ENCODE results near the gene BAMBI. TPM values are rescaled to one million over a fixed set of nuclear protein-coding genes. Genes with fewer than 3 reads are reported as not detected.

The BAMBI gene
- total RNA-seq, 1 donor from 2014 or later, result 5.8 TPM

GRCh38 chr10:28679581-28680357, 2.4 kb downstream of the BAMBI start:
- Mint-ChIP-seq H3K4me1 (ENCODE audit: low read depth, unreplicated experiment) (peaks cover 30% of the 10 kb centered on the region), H3K9me3 (ENCODE audit: unreplicated experiment) (peaks cover 3% of the 10 kb centered on the region), H3K27ac (ENCODE audit: unreplicated experiment) (no peak overlapping the region), H3K27me3 (ENCODE audit: unreplicated experiment) (peaks cover 8% of the 10 kb centered on the region), H3K36me3 (ENCODE audit: unreplicated experiment) (no peaks in the 10 kb centered on the region), H3K4me3 (ENCODE audit: unreplicated experiment) (peak overlapping the region; percentile 85)
- no peak for DNase-seq
- peak; percentile 41 for TF ChIP-seq CTCF (IDR thresholded peaks at IDR 0.05; ENCODE audit: partially characterized antibody, unreplicated experiment)

GRCh38 chr10:28680358-28680752, 3.0 kb downstream of the BAMBI start:
- Mint-ChIP-seq H3K27ac (ENCODE audit: unreplicated experiment) (no peak overlapping the region), H3K4me1 (ENCODE audit: low read depth, unreplicated experiment) (peaks cover 26% of the 10 kb centered on the region), H3K4me3 (ENCODE audit: unreplicated experiment) (peak overlapping the region; percentile 85), H3K9me3 (ENCODE audit: unreplicated experiment) (peaks cover 3% of the 10 kb centered on the region), H3K27me3 (ENCODE audit: unreplicated experiment) (peaks cover 8% of the 10 kb centered on the region), H3K36me3 (ENCODE audit: unreplicated experiment) (no peaks in the 10 kb centered on the region)
- no peak for DNase-seq
- TF ChIP-seq CTCF (IDR thresholded peaks at IDR 0.05; ENCODE audit: partially characterized antibody, unreplicated experiment), result no peak

- Mint-ChIP-seq H3K27ac (ENCODE audit: unreplicated experiment) (no peak overlapping the region), H3K9me3 (ENCODE audit: unreplicated experiment) (peaks cover 3% of the 10 kb centered on the region), H3K4me3 (ENCODE audit: unreplicated experiment) (peak overlapping the region; percentile 76), H3K27me3 (ENCODE audit: unreplicated experiment) (peaks cover 8% of the 10 kb centered on the region), H3K4me1 (ENCODE audit: low read depth, unreplicated experiment) (peaks cover 26% of the 10 kb centered on the region), H3K36me3 (ENCODE audit: unreplicated experiment) (no peaks in the 10 kb centered on the region)
- no peak for DNase-seq
- no peak for TF ChIP-seq CTCF (IDR thresholded peaks at IDR 0.05; ENCODE audit: partially characterized antibody, unreplicated experiment)
These were observed 4.0 kb downstream of the BAMBI start for GRCh38 chr10:28681291-28681763.

GRCh38 chr10:28681928-28682750, 4.8 kb downstream of the BAMBI start:
- Mint-ChIP-seq H3K9me3 (ENCODE audit: unreplicated experiment) (peaks cover 3% of the 10 kb centered on the region), H3K27ac (ENCODE audit: unreplicated experiment) (no peak overlapping the region), H3K4me1 (ENCODE audit: low read depth, unreplicated experiment) (peaks cover 28% of the 10 kb centered on the region), H3K4me3 (ENCODE audit: unreplicated experiment) (peak overlapping the region; percentile 59), H3K36me3 (ENCODE audit: unreplicated experiment) (no peaks in the 10 kb centered on the region), H3K27me3 (ENCODE audit: unreplicated experiment) (peaks cover 8% of the 10 kb centered on the region)
- TF ChIP-seq CTCF (IDR thresholded peaks at IDR 0.05; ENCODE audit: partially characterized antibody, unreplicated experiment), result no peak
- no peak for DNase-seq

All from glutamatergic neuron (in vitro differentiated cells).